Fibroblast of lung (primary cell): Measurements from ENCODE around the gene ARF1. TPM values are rescaled to one million over a fixed set of nuclear protein-coding genes. Genes with fewer than 3 reads are reported as not detected.

Experiments used
- DNase-seq, 2 donors: peaks; one replicate each; pipeline versions ENCODE4 v3.0.0 to v3.0.0-alpha.2; 2010; ENCODE audit warnings: low read depth in 2 of 2
- H2AFZ ChIP-seq: 2 replicates; pipeline ENCODE4 v1.5.1; 2012; ENCODE audit warnings: low read length, control low read depth, inconsistent platforms
- H3K27ac ChIP-seq: 2 replicates; pipeline ENCODE4 v1.5.1; 2011; ENCODE audit warnings: low read length, control low read depth; ENCODE audit not compliant: insufficient read depth
- H3K27me3 ChIP-seq: 2 replicates; pipeline ENCODE4 v1.5.1; 2011; ENCODE audit warnings: mild to moderate bottlenecking, low read length; ENCODE audit not compliant: control insufficient read depth, insufficient read depth
- H3K36me3 ChIP-seq: 2 replicates; pipeline ENCODE4 v1.5.1; 2011; ENCODE audit warnings: low read length; ENCODE audit not compliant: control insufficient read depth, insufficient read depth
- H3K4me1 ChIP-seq: 2 replicates; pipeline ENCODE4 v1.5.1; 2011; ENCODE audit warnings: low read length; ENCODE audit not compliant: control insufficient read depth, insufficient read depth; ENCODE audit errors: extremely low read depth
- H3K4me2 ChIP-seq: 2 replicates; pipeline ENCODE4 v1.5.1; 2011; ENCODE audit warnings: low read length, control low read depth; ENCODE audit not compliant: insufficient read depth; ENCODE audit errors: extremely low read depth
- H3K4me3 ChIP-seq, 4 experiments: fragments of 200-600 bp in 1 of 4; sonication (generic) in 1 of 4; replicated peaks in 1 of 4; 2 replicates each; pipeline ENCODE4 v1.5.1; 2011 to 2016; ENCODE audit warnings: low read length in 4 of 4, low read depth in 3 of 4, mild to moderate bottlenecking in 3 of 4, control low read depth in 2 of 4, inconsistent platforms in 1 of 4, mixed read lengths in 1 of 4; ENCODE audit not compliant: insufficient read depth in 1 of 4; ENCODE audit errors: control extremely low read depth in 1 of 4
- H3K79me2 ChIP-seq: 2 replicates; pipeline ENCODE4 v1.5.1; 2012; ENCODE audit warnings: mild to moderate bottlenecking, low read length, inconsistent platforms; ENCODE audit not compliant: control insufficient read depth, insufficient read depth
- H3K9ac ChIP-seq: 2 replicates; pipeline ENCODE4 v1.5.1; 2011; ENCODE audit warnings: mild to moderate bottlenecking, low read length, control low read depth; ENCODE audit not compliant: insufficient read depth
- H3K9me3 ChIP-seq: 2 replicates; pipeline ENCODE4 v1.5.1; 2012; ENCODE audit warnings: low read depth, low read length; ENCODE audit not compliant: control insufficient read depth, insufficient read depth
- H4K20me1 ChIP-seq: 2 replicates; pipeline ENCODE4 v1.5.1; 2011; ENCODE audit warnings: low read length; ENCODE audit not compliant: control insufficient read depth, insufficient read depth; ENCODE audit errors: extremely low read depth
- EZH2 ChIP-seq: IDR thresholded peaks from 2 replicates; pipeline ENCODE4 v1.5.1; 2012; ENCODE audit warnings: low read length, control low read depth, mild to moderate bottlenecking; ENCODE audit errors: missing control alignments
- polyA plus RNA-seq, 2 donors: library from polyadenylated mRNA; depleted of rRNA in 1 of 2; stranded (reverse) in 1 of 2; unstranded in 1 of 2; fragments of >200 nt; gene quantifications; 2 replicates each; pipeline ENCODE4 v1.2.1, GENCODE V29; 2011 to 2012; ENCODE audit warnings: missing spikeins in 1 of 2
- total RNA-seq: library from RNA; depleted of rRNA; stranded (reverse); fragments of >200 nt; gene quantifications from 2 replicates; pipeline ENCODE4 v1.2.1, GENCODE V29; 2014
- TF ChIP-seq, protein P1 (sequence below), 2 donors: IDR thresholded peaks in 1 of 2; conservative IDR thresholded peaks in 1 of 2; 1 replicate in 1 of 2; 2 replicates in 1 of 2; pipeline ENCODE4 v1.5.1; 2011 to 2012; ENCODE audit warnings: low read length in 2 of 2, control low read depth in 1 of 2, inconsistent platforms in 1 of 2, low read depth in 1 of 2, mild to moderate bottlenecking in 1 of 2

ARF1 gene
- total and polyA plus RNA-seq, 2 donors (not counting 1 experiment from before 2014, with no cell fraction given), result 261 to 546 TPM

DNA sequence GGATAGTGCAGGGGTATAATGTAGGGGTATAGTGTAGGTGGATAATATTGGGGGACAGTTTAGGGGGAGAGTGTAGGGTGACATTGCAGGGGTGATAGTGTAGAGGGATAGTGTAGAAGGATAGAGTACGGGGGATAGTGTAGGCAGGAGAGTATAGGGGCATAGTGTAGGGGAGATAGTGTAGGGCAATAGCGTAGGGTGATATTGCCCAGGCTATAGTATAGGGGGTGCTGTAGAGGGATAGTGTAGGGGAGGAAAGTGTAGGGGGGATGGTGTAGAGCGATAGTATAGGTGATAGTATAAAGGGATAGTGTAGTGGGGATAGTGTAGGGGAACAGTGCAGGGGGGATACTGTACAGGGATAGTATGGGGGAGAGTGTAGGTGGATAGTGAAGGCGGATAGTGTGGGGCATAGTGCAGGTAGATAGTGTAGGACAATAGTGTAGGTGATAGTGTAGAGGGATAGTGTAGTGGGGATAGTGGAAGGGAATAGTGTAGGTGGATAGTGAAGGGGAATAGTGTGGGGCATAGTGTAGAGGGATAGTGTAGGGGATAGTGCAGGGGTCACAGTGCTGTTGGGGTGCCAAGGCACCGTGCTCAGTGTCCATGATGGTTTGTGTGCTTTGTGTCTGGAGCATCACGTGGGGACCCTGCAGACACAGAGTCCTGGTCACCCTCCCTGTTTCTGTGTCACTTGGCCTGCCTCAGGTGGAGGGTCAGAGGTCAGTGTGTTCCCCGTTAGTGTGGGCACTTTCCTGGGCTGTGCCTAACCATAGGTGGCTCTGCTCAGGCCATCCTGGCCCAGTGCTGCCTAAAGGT, 10.5 kb upstream of the ARF1 start:
- Histone ChIP-seq H2AFZ (no peak overlapping the region), H3K4me2 (no peak overlapping the region), H4K20me1 (no peaks in the 10 kb centered on the region), H3K27ac (no peak overlapping the region), H3K27me3 (peaks cover 4% of the 10 kb centered on the region), H3K4me1 (no peaks in the 10 kb centered on the region), H3K36me3 (no peaks in the 10 kb centered on the region), H3K4me3 (no peak overlapping the region), H3K9ac (no peak overlapping the region), H3K9me3 (no peaks in the 10 kb centered on the region), H3K79me2 (no peaks in the 10 kb centered on the region)
- no peak for DNase-seq
- TF ChIP-seq, protein P1, sequence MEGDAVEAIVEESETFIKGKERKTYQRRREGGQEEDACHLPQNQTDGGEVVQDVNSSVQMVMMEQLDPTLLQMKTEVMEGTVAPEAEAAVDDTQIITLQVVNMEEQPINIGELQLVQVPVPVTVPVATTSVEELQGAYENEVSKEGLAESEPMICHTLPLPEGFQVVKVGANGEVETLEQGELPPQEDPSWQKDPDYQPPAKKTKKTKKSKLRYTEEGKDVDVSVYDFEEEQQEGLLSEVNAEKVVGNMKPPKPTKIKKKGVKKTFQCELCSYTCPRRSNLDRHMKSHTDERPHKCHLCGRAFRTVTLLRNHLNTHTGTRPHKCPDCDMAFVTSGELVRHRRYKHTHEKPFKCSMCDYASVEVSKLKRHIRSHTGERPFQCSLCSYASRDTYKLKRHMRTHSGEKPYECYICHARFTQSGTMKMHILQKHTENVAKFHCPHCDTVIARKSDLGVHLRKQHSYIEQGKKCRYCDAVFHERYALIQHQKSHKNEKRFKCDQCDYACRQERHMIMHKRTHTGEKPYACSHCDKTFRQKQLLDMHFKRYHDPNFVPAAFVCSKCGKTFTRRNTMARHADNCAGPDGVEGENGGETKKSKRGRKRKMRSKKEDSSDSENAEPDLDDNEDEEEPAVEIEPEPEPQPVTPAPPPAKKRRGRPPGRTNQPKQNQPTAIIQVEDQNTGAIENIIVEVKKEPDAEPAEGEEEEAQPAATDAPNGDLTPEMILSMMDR (conservative IDR thresholded peaks at IDR 0.05 in 1 of 2, IDR thresholded peaks at IDR 0.05 in 1 of 2; ENCODE audit: low read depth in 1 of 2, low read length in 2 of 2), result no peak
- TF ChIP-seq EZH2, result no peak

DNA sequence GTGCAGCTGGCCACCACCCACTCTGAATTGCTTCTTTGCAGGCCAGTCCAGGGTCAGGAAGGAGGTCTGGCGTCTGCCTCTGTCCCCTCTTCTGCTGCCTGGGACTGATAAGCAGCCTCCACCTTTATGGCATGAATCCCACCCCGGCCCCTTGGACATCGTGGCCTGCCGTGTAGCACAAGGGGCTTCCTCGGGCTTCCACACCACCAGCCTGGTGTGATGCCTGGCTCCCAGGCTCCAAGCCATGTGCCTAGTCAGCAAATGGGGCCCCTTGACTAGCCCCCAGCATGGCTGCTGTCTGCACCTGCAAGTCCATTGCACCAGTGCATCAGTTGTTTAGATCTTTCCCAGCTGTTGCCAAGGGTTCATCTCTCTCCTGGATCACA, 9.9 kb upstream of the ARF1 start:
- no peaks in the 10 kb centered on the region for H3K4me1 ChIP-seq
- H3K9ac ChIP-seq, result no peak overlapping the region
- H2AFZ ChIP-seq, result no peak overlapping the region
- no peak overlapping the region for H3K4me2 ChIP-seq
- H3K4me3 ChIP-seq, result no peak overlapping the region
- H3K79me2 ChIP-seq, result no peaks in the 10 kb centered on the region
- TF ChIP-seq, protein P1 (conservative IDR thresholded peaks at IDR 0.05 in 1 of 2, IDR thresholded peaks at IDR 0.05 in 1 of 2; ENCODE audit: low read depth in 1 of 2, low read length in 2 of 2), result no peak
- no peak for TF ChIP-seq EZH2
- no peaks in the 10 kb centered on the region for H4K20me1 ChIP-seq
- H3K27ac ChIP-seq, result no peak overlapping the region
- H3K9me3 ChIP-seq, result no peaks in the 10 kb centered on the region
- no peak for DNase-seq
- H3K36me3 ChIP-seq, result no peaks in the 10 kb centered on the region
- peaks cover 3% of the 10 kb centered on the region for H3K27me3 ChIP-seq

DNA sequence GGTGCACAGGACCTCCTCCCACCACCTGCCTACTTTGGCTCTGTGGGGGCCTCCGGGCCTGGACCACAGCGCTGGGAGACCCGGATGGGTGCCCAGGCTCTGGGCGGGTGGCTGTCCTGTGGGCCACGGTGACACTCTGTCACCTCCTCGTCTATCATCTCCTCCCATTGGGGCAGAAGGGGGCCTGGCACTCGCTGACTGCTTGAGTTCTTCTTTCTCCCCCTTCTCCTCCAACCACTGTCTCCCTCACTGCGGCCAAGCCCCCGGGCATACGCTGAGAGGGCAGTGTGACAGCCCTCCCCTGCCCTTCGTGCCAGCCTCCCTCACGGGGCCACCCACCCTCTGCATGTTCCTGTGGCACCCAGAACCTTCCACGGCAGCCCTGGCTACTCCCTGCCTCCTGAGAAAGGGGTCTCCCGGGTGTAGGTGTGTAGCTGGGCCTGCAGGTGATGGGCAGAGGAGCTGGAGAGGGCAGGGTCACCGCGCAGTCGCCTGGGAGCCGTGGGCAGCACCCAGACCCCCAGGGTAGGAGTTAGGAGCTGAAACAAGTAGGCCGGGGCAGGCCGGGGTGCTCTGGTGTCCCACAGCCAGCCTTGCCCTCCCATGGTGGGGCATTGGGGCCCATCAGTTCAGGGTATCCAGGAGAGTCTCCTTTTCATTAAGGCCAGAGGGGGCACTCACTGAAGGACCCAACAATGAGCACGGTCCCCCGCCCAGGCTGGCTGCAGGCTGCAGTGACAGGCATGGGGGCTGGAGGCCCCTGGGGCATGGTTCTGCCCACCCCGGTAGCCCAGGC, 9.2 kb upstream of the ARF1 start:
- Histone ChIP-seq H2AFZ (no peak overlapping the region), H3K27me3 (peaks cover 3% of the 10 kb centered on the region), H4K20me1 (no peaks in the 10 kb centered on the region), H3K9ac (no peak overlapping the region), H3K4me1 (no peaks in the 10 kb centered on the region), H3K36me3 (no peaks in the 10 kb centered on the region), H3K4me2 (no peak overlapping the region), H3K27ac (no peak overlapping the region), H3K79me2 (no peaks in the 10 kb centered on the region), H3K9me3 (no peaks in the 10 kb centered on the region), H3K4me3 (no peak overlapping the region)
- TF ChIP-seq, protein P1 (conservative IDR thresholded peaks at IDR 0.05 in 1 of 2, IDR thresholded peaks at IDR 0.05 in 1 of 2; ENCODE audit: low read depth in 1 of 2, low read length in 2 of 2), result no peak
- no peak for TF ChIP-seq EZH2
- DNase-seq, result no peak
